Activated naive CD4-positive, alpha-beta T cell treated with anti-CD3 and anti-CD28 coated beads, Interleukin-2, amount 10 ng/mL, durations not matched to agents 5 hours and 36 hours (primary cell): Measurements from ENCODE around the gene UBE2E3. TPM values are rescaled to one million over a fixed set of nuclear protein-coding genes. Genes with fewer than 3 reads are reported as not detected.

Source experiments
- total RNA-seq, 2 experiments: library from RNA; stranded (reverse); gene quantifications; one replicate each; pipeline ENCODE4 v1.2.3, GENCODE V29; 2021

UBE2E3 gene
- total RNA-seq, result 10 to 100 TPM; 25.2 to 25.6 TPM

DNA sequence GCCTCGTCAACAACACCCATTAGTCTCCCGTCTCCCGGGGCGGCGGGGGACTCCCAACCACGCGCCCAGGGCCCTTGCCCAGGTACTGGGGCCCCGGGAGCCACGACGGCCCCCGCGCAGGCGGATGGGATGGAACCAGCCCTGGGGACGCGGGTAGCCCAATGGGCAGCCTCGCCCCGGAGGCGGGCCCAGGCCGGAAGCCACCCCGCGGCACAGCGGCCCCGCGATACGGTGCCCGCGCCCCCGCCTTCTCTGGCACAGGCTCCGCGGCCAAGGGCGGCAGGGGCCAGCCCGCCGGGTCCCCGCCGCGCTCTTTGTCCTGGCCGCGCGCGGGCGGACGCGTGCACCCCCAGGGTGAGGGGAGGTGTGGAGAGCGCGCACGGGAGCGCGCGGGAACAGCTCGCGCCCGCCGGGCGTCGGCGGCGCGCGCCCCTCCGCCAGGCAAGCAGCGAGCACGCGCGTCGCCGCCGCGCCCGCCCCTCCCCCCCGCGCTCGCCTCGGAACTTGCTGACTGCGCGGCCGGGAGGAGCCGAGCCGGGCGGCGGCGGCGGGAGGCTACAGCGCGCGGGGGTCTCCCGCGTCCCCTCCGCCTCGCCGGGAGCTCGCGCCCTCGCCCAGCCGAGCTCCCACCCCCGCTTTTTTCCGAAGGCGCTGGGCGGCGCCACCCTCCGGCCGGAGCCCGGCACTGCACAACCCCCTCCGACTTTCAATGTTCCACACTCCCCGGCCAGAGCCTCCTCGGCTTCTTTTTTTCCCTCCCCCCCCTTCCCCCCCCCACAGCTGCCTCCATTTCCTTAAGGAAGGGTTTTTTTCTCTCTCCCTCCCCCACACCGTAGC is at the start of gene UBE2E3:
Gene UBE2E3 (plus strand): TSS at position 500 of the 837 bp plus-strand sequence. CDS start 1,438 bp downstream, outside the sequence.

